Natural killer cell treated with Interleukin-12 subunit alpha and Interleukin-12 subunit beta and Interleukin-15 and Interleukin-18, amount 100 ng/mL, for 72 hours (primary cell): ENCODE data around the gene KLK5. TPM values are rescaled to one million over a fixed set of nuclear protein-coding genes. Genes with fewer than 3 reads are reported as not detected.
"Not testable (repeated sequence)": the region's sequence is repeated elsewhere in the genome, so short reads cannot be mapped to it uniquely, and the experiment has no call there.

ENCODE experiments used
- ATAC-seq, 2 donors: fragments of 150-1000 bp; cut with Tn5 transposase in 1 of 2; sonication (Bioruptor Pico), chemical (Tn5 transposase) in 1 of 2; 2 replicates each; pipeline ENCODE4 v1.10.0; 2021
- DNase-seq: peaks from one replicate; pipeline ENCODE4 v3.0.0; 2022; ENCODE audit warnings: low spot score
- H3K27ac Mint-ChIP-seq, 2 donors: 1 replicate in 1 of 2; 2 replicates in 1 of 2; pipeline ENCODE4 v1.8.0; 2022; ENCODE audit warnings: mixed read lengths in 2 of 2, mild to moderate bottlenecking in 1 of 2, moderate library complexity in 1 of 2
- H3K27me3 Mint-ChIP-seq, 2 donors: 1 replicate in 1 of 2; 2 replicates in 1 of 2; pipeline ENCODE4 v1.8.0; 2022; ENCODE audit warnings: mixed read lengths in 2 of 2
- H3K36me3 Mint-ChIP-seq: one replicate; pipeline ENCODE4 v1.8.0; 2022; ENCODE audit warnings: mixed read lengths
- H3K4me1 Mint-ChIP-seq, 2 donors: 1 replicate in 1 of 2; 2 replicates in 1 of 2; pipeline ENCODE4 v1.8.0; 2022; ENCODE audit warnings: low read depth in 2 of 2, mixed read lengths in 2 of 2, mild to moderate bottlenecking in 1 of 2
- H3K4me3 Mint-ChIP-seq: one replicate; pipeline ENCODE4 v1.8.0; 2022; ENCODE audit warnings: mixed read lengths
- H3K9me3 Mint-ChIP-seq: 2 replicates; pipeline ENCODE4 v1.8.0; 2022; ENCODE audit warnings: mixed read lengths
- total RNA-seq, 2 donors: library from RNA; stranded (reverse); gene quantifications; one replicate each; pipeline ENCODE4 v1.2.3, GENCODE V29; 2022

The KLK5 gene
- total RNA-seq, 2 donors from 2014 or later: not detected

DNA sequence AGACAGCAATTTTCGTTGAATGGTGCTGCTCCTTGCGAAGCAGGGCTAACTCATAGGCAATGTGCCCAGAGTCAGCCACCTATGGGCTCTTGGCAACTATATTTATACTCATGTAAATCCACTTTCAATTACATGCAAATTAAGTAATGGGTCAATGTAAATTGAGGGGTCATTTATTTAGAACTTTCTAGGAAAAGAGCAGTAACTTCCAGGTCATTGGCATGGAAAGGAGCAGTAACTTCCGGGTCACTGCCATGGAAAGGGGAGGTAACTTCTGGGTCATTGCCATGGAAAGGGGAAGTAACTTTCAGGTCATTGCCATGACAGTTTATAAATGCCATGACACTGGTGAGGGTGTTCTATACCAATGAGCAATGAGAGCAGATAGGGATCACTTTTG, 53.3 kb downstream of the KLK5 start:
- H3K9me3 Mint-ChIP-seq: no peaks in the 10 kb centered on the region
- H3K4me3 Mint-ChIP-seq: no peak overlapping the region
- no peak for ATAC-seq

DNA sequence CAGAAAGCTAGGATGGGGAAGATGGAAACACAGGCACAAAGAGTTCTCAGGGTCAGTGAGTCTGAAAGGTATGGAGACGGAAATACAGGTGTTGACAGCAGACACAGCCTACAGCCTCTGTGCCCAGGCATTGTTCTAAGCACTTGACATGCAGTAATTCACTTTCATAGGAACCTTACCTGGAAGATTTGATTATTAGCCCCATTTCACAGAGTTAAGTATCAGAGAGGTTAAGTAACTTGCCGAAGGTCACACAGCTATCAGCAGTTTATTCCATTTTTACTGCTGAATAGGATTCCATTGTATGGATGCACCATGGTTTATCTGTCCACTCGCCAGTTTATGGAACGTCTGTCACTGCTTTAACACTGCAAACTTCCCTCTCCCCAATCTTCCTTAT, 54.8 kb downstream of the KLK5 start:
- Mint-ChIP-seq H3K36me3 (no peaks in the 10 kb centered on the region), H3K9me3 (no peaks in the 10 kb centered on the region), H3K4me3 (no peak overlapping the region), H3K4me1 (peaks cover 0 to 6% of the 10 kb centered on the region in 2 donors), H3K27me3 (peaks cover 17 to 18% of the 10 kb centered on the region in 2 donors), H3K27ac (no peak overlapping the region)
- DNase-seq (no peak), ATAC-seq (no peak)

More for the DNA sequence above, 53.3 kb downstream of the KLK5 start:
- peaks cover 17 to 20% of the 10 kb centered on the region in 2 donors for H3K27me3 Mint-ChIP-seq
- no peak for DNase-seq
- H3K27ac Mint-ChIP-seq: no peak overlapping the region
- H3K4me1 Mint-ChIP-seq: peaks cover 0 to 6% of the 10 kb centered on the region in 2 donors
- H3K36me3 Mint-ChIP-seq: no peaks in the 10 kb centered on the region

GRCh38 chr19:50897612-50898011, 55.2 kb downstream of the KLK5 start:
- ATAC-seq: no peak
- Mint-ChIP-seq H3K27ac (no peak overlapping the region), H3K4me1 (peaks cover 0 to 6% of the 10 kb centered on the region in 2 donors)

GRCh38 chr19:50897191-50897607, 55.6 kb downstream of the KLK5 start:
- Mint-ChIP-seq H3K27ac (no peak overlapping the region), H3K36me3 (no peaks in the 10 kb centered on the region), H3K9me3 (no peaks in the 10 kb centered on the region), H3K4me1 (peaks cover 0 to 6% of the 10 kb centered on the region in 2 donors), H3K4me3 (no peak overlapping the region), H3K27me3 (peaks cover 17 to 18% of the 10 kb centered on the region in 2 donors)
- DNase-seq (no peak), ATAC-seq (no peak)

More at GRCh38 chr19:50897612-50898011, 55.2 kb downstream of the KLK5 start:
- no peak for DNase-seq
- Mint-ChIP-seq H3K4me3 (no peak overlapping the region), H3K36me3 (no peaks in the 10 kb centered on the region), H3K9me3 (no peaks in the 10 kb centered on the region), H3K27me3 (peaks cover 17 to 18% of the 10 kb centered on the region in 2 donors)

GRCh38 chr19:50896591-50897190, 56.1 kb downstream of the KLK5 start:
- Mint-ChIP-seq H3K9me3 (no peaks in the 10 kb centered on the region), H3K4me1 (peaks cover 0 to 6% of the 10 kb centered on the region in 2 donors), H3K27me3 (peaks cover 17 to 18% of the 10 kb centered on the region in 2 donors), H3K4me3 (no peak overlapping the region), H3K36me3 (no peaks in the 10 kb centered on the region), H3K27ac (no peak overlapping the region)
- no peak for DNase-seq
- peak in 1 of 2 donors; percentile 78 for ATAC-seq

- not testable (repeated sequence) for DNase-seq, H3K36me3 Mint-ChIP-seq, ATAC-seq, H3K4me3 Mint-ChIP-seq, H3K27ac Mint-ChIP-seq, H3K9me3 Mint-ChIP-seq, H3K4me1 Mint-ChIP-seq
- H3K27me3 Mint-ChIP-seq: peaks cover 16 to 17% of the 10 kb centered on the region in 2 donors
These were observed 56.7 kb downstream of the KLK5 start for GRCh38 chr19:50896089-50896590.

DNA sequence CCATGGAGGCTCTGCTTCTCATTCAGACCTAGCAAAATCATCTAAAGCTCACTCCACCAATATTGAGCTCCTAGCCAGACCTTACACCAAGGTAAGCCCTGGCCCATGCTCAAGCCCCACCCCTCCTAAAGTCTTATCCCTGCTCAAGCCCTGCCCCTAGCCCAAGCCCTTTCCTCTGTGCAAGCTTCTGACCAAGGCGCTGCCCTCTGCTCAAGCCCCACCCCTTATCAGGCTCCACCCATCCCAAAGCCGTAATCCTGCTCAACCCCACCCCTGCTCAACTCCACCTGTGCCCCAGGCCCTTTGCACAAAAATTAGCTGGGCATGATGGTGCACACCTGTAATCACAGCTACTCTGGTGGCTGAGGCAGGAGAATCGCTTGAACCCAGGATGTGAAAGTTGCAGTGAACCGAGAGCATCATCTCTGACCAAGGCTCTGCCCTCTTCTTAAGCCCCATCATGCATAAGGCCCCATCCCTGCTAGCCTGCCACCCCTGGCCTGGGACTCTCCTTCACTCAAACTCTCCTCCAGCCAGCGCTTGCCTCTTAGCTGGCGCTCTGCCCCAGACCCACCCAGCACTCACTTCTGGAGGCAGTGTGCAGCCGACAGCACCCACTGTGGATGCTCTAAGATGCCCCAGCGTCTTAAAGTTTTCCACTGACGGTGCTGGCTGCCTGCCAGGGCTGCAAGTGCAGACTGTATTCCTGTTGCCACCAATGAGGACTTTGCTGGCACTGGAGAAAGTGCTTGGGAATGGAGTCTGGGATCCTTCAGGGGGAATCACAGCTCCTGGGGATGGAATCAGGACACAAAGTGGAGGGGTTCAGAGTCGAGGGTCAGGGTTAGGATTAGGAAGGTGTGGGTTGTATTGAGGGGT, 58.1 kb downstream of the KLK5 start:
- Mint-ChIP-seq H3K36me3 (no peaks in the 10 kb centered on the region), H3K4me3 (no peak overlapping the region), H3K27ac (no peak overlapping the region), H3K27me3 (peaks cover 17 to 22% of the 10 kb centered on the region in 2 donors), H3K4me1 (peaks cover 0 to 6% of the 10 kb centered on the region in 2 donors), H3K9me3 (no peaks in the 10 kb centered on the region)
- no peak for ATAC-seq
- DNase-seq: no peak

Other genes with a start within 250 kb of the KLK5 start
- not detected for gene SHANK1, start 233.2 kb downstream of the KLK5 start, total RNA-seq
- gene CLEC11A, start 229.7 kb downstream of the KLK5 start, total RNA-seq: 1 to 10 TPM; 1.1 to 1.2 TPM
- not detected for gene GPR32, start 182.6 kb downstream of the KLK5 start, total RNA-seq
- gene ACP4, start 162.6 kb downstream of the KLK5 start, total RNA-seq: not detected
- not detected for gene KLK1, start 129.3 kb downstream of the KLK5 start, total RNA-seq
- gene KLK15, start 119.5 kb downstream of the KLK5 start, total RNA-seq: not detected
- not detected for gene KLK3, start 98.1 kb downstream of the KLK5 start, total RNA-seq
- not detected for gene KLK2, start 79.6 kb downstream of the KLK5 start, total RNA-seq
- gene KLK4, start 41.6 kb downstream of the KLK5 start, total RNA-seq: not detected
- gene KLK6, start 16.6 kb upstream of the KLK5 start, total RNA-seq: not detected
- gene KLK7, start 30.9 kb upstream of the KLK5 start, total RNA-seq: not detected
- not detected for gene KLK8, start 48.6 kb upstream of the KLK5 start, total RNA-seq
- not detected for gene KLK10, start 66.7 kb upstream of the KLK5 start, total RNA-seq
- not detected for gene KLK11, start 73.6 kb upstream of the KLK5 start, total RNA-seq
- gene KLK12, start 82.0 kb upstream of the KLK5 start, total RNA-seq: not detected
- not detected for gene KLK13, start 112.1 kb upstream of the KLK5 start, total RNA-seq
- gene KLK14, start 129.8 kb upstream of the KLK5 start, total RNA-seq: 1 to 10 TPM in 1 of 2 donors, under 1 TPM in 1; 0.50 to 2.2 TPM
- gene CTU1, start 155.4 kb upstream of the KLK5 start, total RNA-seq: 10 to 100 TPM in 1 of 2 donors, 1 to 10 TPM in 1; 8.1 to 15.4 TPM
- 1 to 10 TPM in 1 of 2 donors, under 1 TPM in 1; 0.69 to 1.1 TPM for gene SIGLEC9, start 171.9 kb upstream of the KLK5 start, total RNA-seq
- 1 to 10 TPM; 7.9 to 8.7 TPM for gene SIGLEC7, start 189.3 kb upstream of the KLK5 start, total RNA-seq